AG04450 (cell line): Measurements from ENCODE around the gene RPL19. TPM values are rescaled to one million over a fixed set of nuclear protein-coding genes. Genes with fewer than 3 reads are reported as not detected.

ENCODE experiments used
- CTCF ChIA-PET: fragments of 300-600, 350-600 bp; formaldehyde crosslinking; extraction: SDS; loops from one replicate; lab custom pipeline; 2022; ENCODE audit warnings: antibody characterized with exemption, inconsistent platforms; lab: Charles Lee
- POLR2A ChIA-PET: fragments of 350-600 bp; formaldehyde crosslinking; extraction: SDS; loops from one replicate; lab custom pipeline; 2021; ENCODE audit warnings: antibody characterized with exemption, inconsistent platforms; lab: Yijun Ruan, JAX
- DNase-seq: peaks from one replicate; pipeline ENCODE4 v3.0.0-alpha.2; 2011; ENCODE audit warnings: low read depth, low spot score
- H3K27ac ChIP-seq: one replicate; pipeline ENCODE4 v1.5.1; 2012; ENCODE audit warnings: low read depth, low read length, control low read depth
- H3K27me3 ChIP-seq: one replicate; pipeline ENCODE4 v1.6.0; 2012; ENCODE audit warnings: low read length; ENCODE audit not compliant: control insufficient read depth, insufficient read depth
- H3K4me3 ChIP-seq: 2 replicates; pipeline ENCODE4 v1.5.1; 2011; ENCODE audit warnings: mild to moderate bottlenecking, low read depth, low read length, control low read depth
- H3K9me3 ChIP-seq: 2 replicates; pipeline ENCODE4 v1.5.1; 2012; ENCODE audit warnings: low read length; ENCODE audit not compliant: control insufficient read depth, insufficient read depth
- CTCF ChIP-seq: IDR thresholded peaks from 2 replicates; pipeline ENCODE4 v1.5.1; 2011; ENCODE audit warnings: low read depth, low read length, control low read depth, inconsistent platforms
- polyA plus RNA-seq: library from polyadenylated mRNA; depleted of rRNA; stranded (reverse); fragments of >200 nt; gene quantifications from 2 replicates; pipeline ENCODE4 v1.2.3, GENCODE V29; 2011

The RPL19 gene
- polyA plus RNA-seq, 1 experiment: 1,791 TPM

- no peak for DNase-seq
Observed at GRCh38 chr17:39194985-39195524, 5.0 kb upstream of the RPL19 start.

GRCh38 chr17:39195568-39196160 is 4.4 kb upstream of the RPL19 start:
- Histone ChIP-seq H3K27ac (no peak overlapping the region), H3K9me3 (no peaks in the 10 kb centered on the region; the same call in 1 of the 2 replicates), H3K27me3 (no peaks in the 10 kb centered on the region), H3K4me3 (peak overlapping the region; percentile 80)
- CTCF ChIA-PET: interaction anchor here (1.1 to 2.4 kb wide), 5 partner anchors 9 to 49 kb away, joined by 3 to 18 read pairs (median 5); no protein-coding TSS in a partner anchor
- POLR2A ChIA-PET: interaction anchor here (1.2 kb wide), 1 partner anchor 31 kb away, joined by 3 read pairs; no protein-coding TSS in a partner anchor
- no peak for DNase-seq
- TF ChIP-seq CTCF: no peak

More at GRCh38 chr17:39194985-39195524, 5.0 kb upstream of the RPL19 start:
- no peak overlapping the region for H3K27ac ChIP-seq
- ChIA-PET CTCF (interaction anchor here (0.7 to 2.4 kb wide), 6 partner anchors 9 to 49 kb away, joined by 3 to 18 read pairs (median 4); no protein-coding TSS in a partner anchor), POLR2A (interaction anchor here (1.2 kb wide), 1 partner anchor 30 kb away, joined by 3 read pairs; no protein-coding TSS in a partner anchor)
- no peaks in the 10 kb centered on the region for H3K27me3 ChIP-seq
- H3K9me3 ChIP-seq: no peaks in the 10 kb centered on the region; the same call in 1 of the 2 replicates
- no peak overlapping the region for H3K4me3 ChIP-seq
- TF ChIP-seq CTCF: no peak

- H3K9me3 ChIP-seq: no peaks in the 10 kb centered on the region; the same call in 1 of the 2 replicates
- no peaks in the 10 kb centered on the region for H3K27me3 ChIP-seq
- H3K4me3 ChIP-seq: peak overlapping the region; percentile 80
- ChIA-PET POLR2A (no interaction called here), CTCF (interaction anchor here (1.3 to 2.4 kb wide), 2 partner anchors 22 to 32 kb away, joined by 3 to 9 read pairs; no protein-coding TSS in a partner anchor)
- no peak for DNase-seq
- TF ChIP-seq CTCF: no peak
- no peak overlapping the region for H3K27ac ChIP-seq
Observed at GRCh38 chr17:39196241-39196807, 3.8 kb upstream of the RPL19 start.

GRCh38 chr17:39196808-39197291 is 3.2 kb upstream of the RPL19 start:
- Histone ChIP-seq H3K27me3 (no peaks in the 10 kb centered on the region), H3K9me3 (no peaks in the 10 kb centered on the region; the same call in 1 of the 2 replicates), H3K27ac (no peak overlapping the region), H3K4me3 (peak overlapping the region; percentile 80)
- ChIA-PET POLR2A (interaction anchor here (0.6 kb wide), 1 partner anchor 352 kb away, joined by 3 read pairs; no protein-coding TSS in a partner anchor), CTCF (interaction anchor here (1.3 kb wide), 1 partner anchor 22 kb away, joined by 3 read pairs; no protein-coding TSS in a partner anchor)
- DNase-seq: no peak
- no peak for TF ChIP-seq CTCF
